OCI-LY7 (cell line): ENCODE results near the gene TSPAN11.

Experiments
- EZH2phosphoT487 ChIP-seq: fragments of 200-600 bp; sonication (generic); IDR thresholded peaks from 2 replicates; pipeline ENCODE4 v1.6.1; 2018; ENCODE audit warnings: low read depth, borderline replicate concordance, mild to moderate bottlenecking, mixed run types, antibody characterized with exemption, low read length, moderate library complexity, mixed read lengths
- TF ChIP-seq, protein P1 (sequence below): fragments of 200-600 bp; sonication (generic); conservative IDR thresholded peaks from 2 replicates; pipeline ENCODE4 v1.5.1; 2014; ENCODE audit warnings: mild to moderate bottlenecking, antibody characterized with exemption, low read length, moderate library complexity, mixed read lengths

DNA sequence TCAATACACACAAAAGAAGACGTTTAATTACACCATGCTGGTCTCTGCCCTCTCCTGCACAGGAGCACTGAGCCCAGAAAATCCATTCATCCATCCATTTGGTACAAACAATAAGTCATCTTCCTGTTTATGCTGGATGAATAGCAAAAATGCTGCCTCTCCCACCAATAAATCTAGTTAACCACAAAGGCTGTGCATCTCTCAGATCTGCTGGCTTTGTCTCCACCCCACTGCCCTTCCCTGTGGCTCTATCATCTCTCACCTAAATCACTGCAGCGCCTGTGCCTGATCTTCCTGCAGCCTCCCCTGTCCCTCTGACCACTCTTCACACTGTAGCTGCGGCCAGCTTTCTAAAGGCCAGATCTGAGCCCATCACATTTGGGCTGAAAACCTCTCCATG lies 74.2 kb downstream of the TSPAN11 start:
- TF ChIP-seq, protein P1, sequence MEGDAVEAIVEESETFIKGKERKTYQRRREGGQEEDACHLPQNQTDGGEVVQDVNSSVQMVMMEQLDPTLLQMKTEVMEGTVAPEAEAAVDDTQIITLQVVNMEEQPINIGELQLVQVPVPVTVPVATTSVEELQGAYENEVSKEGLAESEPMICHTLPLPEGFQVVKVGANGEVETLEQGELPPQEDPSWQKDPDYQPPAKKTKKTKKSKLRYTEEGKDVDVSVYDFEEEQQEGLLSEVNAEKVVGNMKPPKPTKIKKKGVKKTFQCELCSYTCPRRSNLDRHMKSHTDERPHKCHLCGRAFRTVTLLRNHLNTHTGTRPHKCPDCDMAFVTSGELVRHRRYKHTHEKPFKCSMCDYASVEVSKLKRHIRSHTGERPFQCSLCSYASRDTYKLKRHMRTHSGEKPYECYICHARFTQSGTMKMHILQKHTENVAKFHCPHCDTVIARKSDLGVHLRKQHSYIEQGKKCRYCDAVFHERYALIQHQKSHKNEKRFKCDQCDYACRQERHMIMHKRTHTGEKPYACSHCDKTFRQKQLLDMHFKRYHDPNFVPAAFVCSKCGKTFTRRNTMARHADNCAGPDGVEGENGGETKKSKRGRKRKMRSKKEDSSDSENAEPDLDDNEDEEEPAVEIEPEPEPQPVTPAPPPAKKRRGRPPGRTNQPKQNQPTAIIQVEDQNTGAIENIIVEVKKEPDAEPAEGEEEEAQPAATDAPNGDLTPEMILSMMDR, result no peak
- TF ChIP-seq EZH2phosphoT487, result no peak
